Measurements from ENCODE around the gene FAM168B. TPM values are rescaled to one million over a fixed set of nuclear protein-coding genes. Genes with fewer than 3 reads are reported as not detected.

FAM168B gene
- total and polyA plus RNA-seq, 10 of the 15 experiments (the other 5 are each of a cell fraction or from before 2014, with no cell fraction given), result 3.5 to 77.3 (median 45.9) TPM

- TF ChIP-seq REST (IDR thresholded peaks at IDR 0.05; ENCODE audit: low read depth, low read length) (no peak), BMI1 (IDR thresholded peaks at IDR 0.05; ENCODE audit: borderline replicate concordance) (no peak), HDAC2 (IDR thresholded peaks at IDR 0.05) (no peak), KLF5 (IDR thresholded peaks at IDR 0.05; ENCODE audit: partially characterized antibody) (no peak)
Measured at GRCh38 chr2:131032393-131032836, 60.8 kb downstream of the FAM168B start (continued).

- ChIA-PET CTCF (no interaction called here), RAD21 (ENCODE audit: unreplicated experiment) (no interaction called here), SMC1A (ENCODE audit: uncharacterized antibody, unreplicated experiment) (interaction anchor here (1.3 kb wide), 1 partner anchor 9 kb away, joined by 3 read pairs; no protein-coding TSS in a partner anchor), POLR2A (no interaction called here)
- peaks cover 0 to 2% of the 10 kb centered on the region in 2 experiments; a peak in 2 of 4 replicates for H3K27me3 ChIP-seq (replicated peaks in 1 of 2; ENCODE audit: control insufficient read depth in 2 of 2, insufficient read depth in 2 of 2, low read length in 1 of 2)
- in situ Hi-C loops (cut with MboI) (no loop called here), intact Hi-C loops (cut with micrococcal nuclease; ENCODE audit: unreplicated experiment) (no loop called here)
- no peak overlapping the region for H3K4me2 ChIP-seq (ENCODE audit: control insufficient read depth, insufficient read depth)
- no peak overlapping the region for H3K9ac ChIP-seq (ENCODE audit: control insufficient read depth, insufficient read depth, low read length)
- WGBS (ENCODE audit: insufficient coverage, insufficient replicate concordance, low lambda C conversion rate, missing lambda C conversion rate), result 15% methylated on average over 9 of the region's 9 CpGs
- ATAC-seq (no peak), DNase-seq (ENCODE audit: low read depth, low spot score) (no peak), FAIRE-seq (no peak)
- no peaks in the 10 kb centered on the region for H3K36me3 ChIP-seq (ENCODE audit: control insufficient read depth in 2 of 2, insufficient read depth in 2 of 2, low read length in 1 of 2)
- BruUV-seq (replicated peaks), result no TSS peak
- H3K4me1 ChIP-seq (ENCODE audit: control insufficient read depth, insufficient read depth, low read length), result no peaks in the 10 kb centered on the region
- peaks cover 3% of the 10 kb centered on the region; the same call in 1 of the 2 replicates for H4K20me1 ChIP-seq (ENCODE audit: control insufficient read depth, insufficient read depth)
- H3K9me3 ChIP-seq (replicated peaks; ENCODE audit: control insufficient read depth, insufficient read depth, low read length), result no peaks in the 10 kb centered on the region; the same call in 2 of the 3 replicates
- H3K79me2 ChIP-seq (ENCODE audit: control insufficient read depth, insufficient read depth, low read length), result no peaks in the 10 kb centered on the region
- no peak overlapping the region for H3K4me3 ChIP-seq
- H3K27ac ChIP-seq (ENCODE audit: control insufficient read depth, insufficient read depth), result no peak overlapping the region
- no peak overlapping the region for H2AFZ ChIP-seq (ENCODE audit: control insufficient read depth, low read depth, low read length)
- TF ChIP-seq FOXK2 (IDR thresholded peaks at IDR 0.05) (no peak), JUNB (IDR thresholded peaks at IDR 0.05) (no peak), RBBP5 (conservative IDR thresholded peaks at IDR 0.05) (no peak), ZBTB11 (CRISPR knock-in tag; IDR thresholded peaks at IDR 0.05) (no peak), CEBPZ (IDR thresholded peaks at IDR 0.05; ENCODE audit: low read depth, low read length) (no peak), MTA2 (IDR thresholded peaks at IDR 0.05; ENCODE audit: low read depth) (no peak), ESRRA (IDR thresholded peaks at IDR 0.05; ENCODE audit: low read length) (no peak), NRF1 (conservative IDR thresholded peaks at IDR 0.05; ENCODE audit: low read depth, low read length) (no peak), STAT1 (conservative IDR thresholded peaks at IDR 0.05) (no peak), HCFC1 (IDR thresholded peaks at IDR 0.05; ENCODE audit: low read length) (no peak), ZSCAN29 (IDR thresholded peaks at IDR 0.05) (no peak)
Measured at GRCh38 chr2:131031875-131032274, 61.4 kb downstream of the FAM168B start.
